ENCODE results near the gene IER5L. TPM values are rescaled to one million over a fixed set of nuclear protein-coding genes. Genes with fewer than 3 reads are reported as not detected.

IER5L gene
- total and polyA plus RNA-seq, 7 donors, result 2.3 to 17.4 (median 6.7) TPM

DNA sequence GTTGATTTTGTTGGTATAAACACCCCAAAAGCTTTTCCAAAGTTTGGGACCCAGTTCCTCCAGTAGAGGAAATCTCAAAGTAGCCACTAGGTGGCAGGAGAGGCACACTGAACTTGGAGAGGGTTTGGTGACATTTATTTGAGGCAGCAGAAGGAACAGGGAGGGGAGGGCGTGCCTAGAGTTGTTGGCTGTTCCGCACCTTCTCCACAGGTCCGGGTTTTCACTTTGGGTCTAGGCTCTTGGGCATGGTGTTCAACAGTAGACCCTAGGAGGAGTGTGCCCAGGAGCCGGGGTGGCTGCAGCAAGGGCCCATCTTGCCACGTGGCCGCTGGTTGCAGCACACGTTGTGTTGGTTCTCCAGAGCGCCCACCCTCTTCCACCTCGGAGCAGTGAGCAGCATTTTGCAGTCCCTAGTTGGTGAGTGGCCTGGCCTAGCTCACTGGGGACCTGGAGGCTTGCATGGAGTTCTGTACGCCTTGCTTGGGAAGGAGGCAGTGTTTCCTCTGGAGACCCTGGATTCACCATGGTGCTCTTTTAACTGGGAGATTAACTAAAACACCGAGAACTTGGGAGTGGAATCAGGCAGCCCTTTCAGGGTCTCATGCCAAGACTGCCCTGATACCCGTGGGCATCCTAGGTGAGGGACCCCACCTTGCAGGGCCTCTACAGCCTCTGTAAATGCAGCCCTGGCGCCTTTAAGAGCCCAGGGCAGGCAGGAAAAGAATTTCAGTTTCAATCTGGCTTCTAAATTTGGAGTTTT is 38.6 kb downstream of the IER5L start:
- Histone ChIP-seq H3K36me3 (peaks cover 0 to 38% (median 13%) of the 10 kb centered on the region in 4 donors), H3K9me3 (no peaks in the 10 kb centered on the region), H3K4me3 (peak overlapping the region; percentile 15 to 59 (median 50)), H3K27ac (peak overlapping the region; percentile 97 to 100 (median 99)), H3K4me1 (peaks cover 0 to 67% (median 59%) of the 10 kb centered on the region in 4 donors), H3K27me3 (no peaks in the 10 kb centered on the region)
- TF ChIP-seq EP300 (IDR thresholded peaks at IDR 0.05) (no peak), POLR2A (IDR thresholded peaks at IDR 0.05) (no peak), POLR2AphosphoS5 (IDR thresholded peaks at IDR 0.05) (peak in 2 of 4 donors; percentile 15 to 28)
- TF ChIP-seq, protein P1, sequence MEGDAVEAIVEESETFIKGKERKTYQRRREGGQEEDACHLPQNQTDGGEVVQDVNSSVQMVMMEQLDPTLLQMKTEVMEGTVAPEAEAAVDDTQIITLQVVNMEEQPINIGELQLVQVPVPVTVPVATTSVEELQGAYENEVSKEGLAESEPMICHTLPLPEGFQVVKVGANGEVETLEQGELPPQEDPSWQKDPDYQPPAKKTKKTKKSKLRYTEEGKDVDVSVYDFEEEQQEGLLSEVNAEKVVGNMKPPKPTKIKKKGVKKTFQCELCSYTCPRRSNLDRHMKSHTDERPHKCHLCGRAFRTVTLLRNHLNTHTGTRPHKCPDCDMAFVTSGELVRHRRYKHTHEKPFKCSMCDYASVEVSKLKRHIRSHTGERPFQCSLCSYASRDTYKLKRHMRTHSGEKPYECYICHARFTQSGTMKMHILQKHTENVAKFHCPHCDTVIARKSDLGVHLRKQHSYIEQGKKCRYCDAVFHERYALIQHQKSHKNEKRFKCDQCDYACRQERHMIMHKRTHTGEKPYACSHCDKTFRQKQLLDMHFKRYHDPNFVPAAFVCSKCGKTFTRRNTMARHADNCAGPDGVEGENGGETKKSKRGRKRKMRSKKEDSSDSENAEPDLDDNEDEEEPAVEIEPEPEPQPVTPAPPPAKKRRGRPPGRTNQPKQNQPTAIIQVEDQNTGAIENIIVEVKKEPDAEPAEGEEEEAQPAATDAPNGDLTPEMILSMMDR (IDR thresholded peaks at IDR 0.05), result peak; percentile 87 to 98 (median 94)
- 3 to 7% methylated on average over 13 of the region's 13 CpGs for WGBS, 2 donors
- peak; percentile 90 for DNase-seq
- intact Hi-C loops (cut with DNase I), result loop anchor here (1.0 to 2.0 kb wide), 2 partner anchors 63 to 472 kb away; no protein-coding TSS in a partner anchor

- Histone ChIP-seq H3K27me3 (no peaks in the 10 kb centered on the region), H3K27ac (peak overlapping the region; percentile 97 to 100 (median 99)), H3K4me1 (peaks cover 0 to 59% (median 53%) of the 10 kb centered on the region in 4 donors), H3K36me3 (peaks cover 0 to 39% (median 13%) of the 10 kb centered on the region in 4 donors), H3K4me3 (peak overlapping the region in 1 of 4 donors; percentile 59), H3K9me3 (no peaks in the 10 kb centered on the region)
- intact Hi-C loops (cut with DNase I), result loop anchor here (1.0 to 2.0 kb wide), 2 partner anchors 64 to 473 kb away; no protein-coding TSS in a partner anchor
- WGBS, 2 donors, result 64 to 65% methylated on average over 21 of the region's 21 CpGs
- DNase-seq, result peak; percentile 82
- TF ChIP-seq, protein P1 (IDR thresholded peaks at IDR 0.05), result no peak
- TF ChIP-seq POLR2A (IDR thresholded peaks at IDR 0.05) (no peak), EP300 (IDR thresholded peaks at IDR 0.05) (peak in 1 of 4 donors; percentile 17), POLR2AphosphoS5 (IDR thresholded peaks at IDR 0.05) (peak; percentile 47 to 73 (median 48))
Observed at GRCh38 chr9:129138476-129139232, 39.4 kb downstream of the IER5L start.

GRCh38 chr9:129138144-129138462 is 40.0 kb downstream of the IER5L start:
- whole genome bisulfite sequencing, 2 donors, result 85 to 88% methylated on average over 9 of the region's 9 CpGs
- no peaks in the 10 kb centered on the region for H3K9me3 ChIP-seq
- TF ChIP-seq POLR2A (IDR thresholded peaks at IDR 0.05) (no peak), EP300 (IDR thresholded peaks at IDR 0.05) (no peak), POLR2AphosphoS5 (IDR thresholded peaks at IDR 0.05) (no peak)
- TF ChIP-seq, protein P1 (IDR thresholded peaks at IDR 0.05), result no peak
- no peaks in the 10 kb centered on the region for H3K27me3 ChIP-seq
- DNase-seq, result no peak
- H3K4me1 ChIP-seq, result peaks cover 0 to 54% (median 47%) of the 10 kb centered on the region in 4 donors
- no peak overlapping the region for H3K4me3 ChIP-seq
- intact Hi-C loops (cut with DNase I), result loop anchor here (2.0 kb wide), 1 partner anchor 65 kb away; no protein-coding TSS in a partner anchor
- peaks cover 0 to 44% (median 13%) of the 10 kb centered on the region in 4 donors for H3K36me3 ChIP-seq
- peak overlapping the region; percentile 97 to 100 (median 99) for H3K27ac ChIP-seq

GRCh38 chr9:129137292-129138143 is 40.5 kb downstream of the IER5L start:
- WGBS, 2 donors, result 86 to 89% methylated on average over 19 of the region's 19 CpGs
- Histone ChIP-seq H3K27ac (peak overlapping the region; percentile 97 to 100 (median 99)), H3K4me1 (peaks cover 0 to 48% (median 41%) of the 10 kb centered on the region in 4 donors), H3K4me3 (no peak overlapping the region), H3K36me3 (peaks cover 0 to 46% (median 13%) of the 10 kb centered on the region in 4 donors), H3K27me3 (no peaks in the 10 kb centered on the region), H3K9me3 (no peaks in the 10 kb centered on the region)
- no peak for TF ChIP-seq POLR2AphosphoS5 (IDR thresholded peaks at IDR 0.05)
- TF ChIP-seq, protein P1 (IDR thresholded peaks at IDR 0.05), result no peak
- TF ChIP-seq POLR2A (IDR thresholded peaks at IDR 0.05), result no peak
- no peak for DNase-seq
- intact Hi-C loops (cut with DNase I), result loop anchor here (2.0 kb wide), 1 partner anchor 65 kb away; no protein-coding TSS in a partner anchor

All from sigmoid colon (tissue), 7 donors.